ENCODE measurements around the gene ECM1.

ECM1 gene

GRCh38 chr1:150549496-150550221 is 41.8 kb downstream of the ECM1 start:
- no peaks in the 10 kb centered on the region for H3K79me2 ChIP-seq (ENCODE audit: low read length)

GRCh38 chr1:150550222-150551050 is 42.5 kb downstream of the ECM1 start:
- H3K27ac ChIP-seq (ENCODE audit: low read length): no peak overlapping the region
- no peaks in the 10 kb centered on the region for H3K79me2 ChIP-seq (ENCODE audit: low read length)
- no peak overlapping the region for H3K4me3 ChIP-seq (ENCODE audit: low read length)
- no peak overlapping the region for H3K4me2 ChIP-seq (ENCODE audit: low read length)
- H3K9me3 ChIP-seq (ENCODE audit: insufficient read depth, low read length): no peaks in the 10 kb centered on the region
- no peaks in the 10 kb centered on the region for H3K36me3 ChIP-seq (replicated peaks; ENCODE audit: low read depth, low read length)
- no peak overlapping the region for H3K9ac ChIP-seq (ENCODE audit: low read length)
- peaks cover 11% of the 10 kb centered on the region for H3K4me1 ChIP-seq (ENCODE audit: low read length)
- H2AFZ ChIP-seq (ENCODE audit: low read depth, low read length): no peak overlapping the region
- peaks cover 23% of the 10 kb centered on the region for H3K27me3 ChIP-seq (ENCODE audit: low read depth, low read length)
- TF ChIP-seq CTCF (IDR thresholded peaks at IDR 0.05; ENCODE audit: low read depth, low read length) (no peak), EZH2phosphoT487 (IDR thresholded peaks at IDR 0.05; ENCODE audit: low read depth) (no peak)
- no peaks in the 10 kb centered on the region for H4K20me1 ChIP-seq (ENCODE audit: insufficient read depth, low read length)

More at GRCh38 chr1:150549496-150550221, 41.8 kb downstream of the ECM1 start:
- TF ChIP-seq CTCF (IDR thresholded peaks at IDR 0.05; ENCODE audit: low read depth, low read length) (no peak), EZH2phosphoT487 (IDR thresholded peaks at IDR 0.05; ENCODE audit: low read depth) (no peak)
- Histone ChIP-seq H3K4me3 (ENCODE audit: low read length) (peak overlapping the region; percentile 84), H3K27ac (ENCODE audit: low read length) (no peak overlapping the region), H3K4me2 (ENCODE audit: low read length) (peak overlapping the region; percentile 32; the same call in 1 of the 2 replicates), H4K20me1 (ENCODE audit: insufficient read depth, low read length) (no peaks in the 10 kb centered on the region), H2AFZ (ENCODE audit: low read depth, low read length) (no peak overlapping the region), H3K36me3 (replicated peaks; ENCODE audit: low read depth, low read length) (no peaks in the 10 kb centered on the region), H3K9me3 (ENCODE audit: insufficient read depth, low read length) (no peaks in the 10 kb centered on the region), H3K27me3 (ENCODE audit: low read depth, low read length) (peaks cover 23% of the 10 kb centered on the region), H3K9ac (ENCODE audit: low read length) (no peak overlapping the region), H3K4me1 (ENCODE audit: low read length) (peaks cover 11% of the 10 kb centered on the region)

- no peak overlapping the region for H3K4me3 ChIP-seq (ENCODE audit: low read length)
- no peak overlapping the region for H3K27ac ChIP-seq (ENCODE audit: low read length)
- peaks cover 23% of the 10 kb centered on the region for H3K27me3 ChIP-seq (ENCODE audit: low read depth, low read length)
- no peaks in the 10 kb centered on the region for H3K36me3 ChIP-seq (replicated peaks; ENCODE audit: low read depth, low read length)
- no peak overlapping the region for H2AFZ ChIP-seq (ENCODE audit: low read depth, low read length)
- H3K9me3 ChIP-seq (ENCODE audit: insufficient read depth, low read length): no peaks in the 10 kb centered on the region
- H3K9ac ChIP-seq (ENCODE audit: low read length): no peak overlapping the region
- H3K4me2 ChIP-seq (ENCODE audit: low read length): no peak overlapping the region
- no peaks in the 10 kb centered on the region for H4K20me1 ChIP-seq (ENCODE audit: insufficient read depth, low read length)
- peaks cover 11% of the 10 kb centered on the region for H3K4me1 ChIP-seq (ENCODE audit: low read length)
- H3K79me2 ChIP-seq (ENCODE audit: low read length): no peaks in the 10 kb centered on the region
- no peak for TF ChIP-seq CTCF (IDR thresholded peaks at IDR 0.05; ENCODE audit: low read depth, low read length)
- TF ChIP-seq EZH2phosphoT487 (IDR thresholded peaks at IDR 0.05; ENCODE audit: low read depth): no peak
These were observed 43.3 kb downstream of the ECM1 start for GRCh38 chr1:150551051-150551783.

GRCh38 chr1:150551784-150552127 is 43.8 kb downstream of the ECM1 start:
- H3K27me3 ChIP-seq (ENCODE audit: low read depth, low read length): peaks cover 23% of the 10 kb centered on the region
- H3K27ac ChIP-seq (ENCODE audit: low read length): no peak overlapping the region
- no peaks in the 10 kb centered on the region for H4K20me1 ChIP-seq (ENCODE audit: insufficient read depth, low read length)
- H3K9me3 ChIP-seq (ENCODE audit: insufficient read depth, low read length): no peaks in the 10 kb centered on the region
- no peak overlapping the region for H3K4me2 ChIP-seq (ENCODE audit: low read length)
- TF ChIP-seq EZH2phosphoT487 (IDR thresholded peaks at IDR 0.05; ENCODE audit: low read depth) (no peak), CTCF (IDR thresholded peaks at IDR 0.05; ENCODE audit: low read depth, low read length) (no peak)
- no peak overlapping the region for H2AFZ ChIP-seq (ENCODE audit: low read depth, low read length)
- no peaks in the 10 kb centered on the region for H3K79me2 ChIP-seq (ENCODE audit: low read length)
- no peak overlapping the region for H3K9ac ChIP-seq (ENCODE audit: low read length)
- no peaks in the 10 kb centered on the region for H3K36me3 ChIP-seq (replicated peaks; ENCODE audit: low read depth, low read length)
- no peak overlapping the region for H3K4me3 ChIP-seq (ENCODE audit: low read length)
- peaks cover 11% of the 10 kb centered on the region for H3K4me1 ChIP-seq (ENCODE audit: low read length)

Data from OCI-LY3 (cell line).